Dedifferentiated amniotic fluid mesenchymal stem cell (primary cell): Measurements from ENCODE around the gene IL15RA.
"Not testable (repeated sequence)": the region's sequence is repeated elsewhere in the genome, so short reads cannot be mapped to it uniquely, and the experiment has no call there.

Source experiments
- DNase-seq: peaks from one replicate; pipeline ENCODE4 v3.0.0-alpha.2; 2016; ENCODE audit errors: extremely low spot score

The IL15RA gene

GRCh38 chr10:6005856-6006395, 28.6 kb upstream of the IL15RA start:
- DNase-seq = no peak

DNA sequence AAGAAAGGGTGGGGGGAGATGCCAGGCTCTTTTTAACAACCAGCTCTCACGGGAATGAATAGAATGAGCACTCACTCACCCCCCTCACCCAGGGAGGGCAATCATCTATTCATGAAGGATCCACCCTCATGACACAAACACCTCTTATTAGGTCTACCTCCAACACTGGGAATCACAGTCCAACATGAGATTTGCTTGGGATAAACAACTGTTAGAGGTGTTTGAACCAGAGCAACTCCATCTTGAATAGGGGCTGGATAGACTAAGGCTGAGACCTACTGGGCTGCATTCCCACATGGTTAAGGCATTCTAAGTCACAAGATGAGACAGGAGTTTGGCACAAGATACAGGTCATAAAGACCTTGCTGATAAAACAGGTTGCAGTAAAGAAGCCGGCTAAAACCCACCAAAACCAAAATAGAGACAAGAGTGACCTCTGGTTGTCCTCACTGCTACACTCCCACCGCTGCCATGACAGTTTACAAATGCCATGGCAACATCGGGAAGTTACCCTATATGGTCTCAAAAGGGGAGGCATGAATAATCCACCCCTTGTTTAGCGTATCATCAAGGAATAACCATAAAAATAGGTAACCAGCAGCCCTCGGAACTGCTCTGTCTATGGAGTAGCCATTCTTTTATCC, 27.9 kb upstream of the IL15RA start:
- DNase-seq = not testable (repeated sequence)

DNA sequence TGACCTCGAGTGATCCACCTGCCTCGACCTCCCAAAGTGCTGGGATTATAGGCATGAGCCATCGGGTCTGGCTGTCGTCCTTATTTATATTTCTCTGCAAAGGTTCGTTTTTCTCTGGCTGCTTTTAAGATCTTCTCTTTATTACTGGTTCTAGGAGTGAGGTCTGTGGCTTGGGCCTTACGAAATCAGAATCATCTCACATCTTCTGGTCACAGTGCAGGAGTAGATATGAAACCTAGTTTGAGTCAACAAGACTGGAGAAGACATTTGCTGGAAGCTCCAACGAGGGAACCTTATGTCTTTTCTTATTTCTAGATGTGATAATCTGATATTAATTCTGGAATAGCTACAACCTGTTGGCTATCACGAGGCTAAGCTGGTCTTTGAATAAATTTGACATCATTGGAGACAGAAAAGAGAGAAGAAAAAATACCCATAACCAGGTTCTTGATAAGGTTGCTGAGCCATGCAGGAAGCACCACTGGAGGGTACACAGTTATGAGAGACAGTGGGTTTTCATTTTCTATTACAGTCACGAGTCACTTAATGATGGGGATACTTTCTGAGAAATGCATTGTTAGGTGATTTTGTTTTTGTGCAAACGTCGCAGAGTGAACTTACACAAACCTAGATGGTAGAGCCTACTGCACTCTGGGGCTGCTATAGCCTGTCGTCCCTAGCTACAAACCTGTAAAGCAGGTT, 25.6 kb upstream of the IL15RA start:
- DNase-seq = no peak

DNA sequence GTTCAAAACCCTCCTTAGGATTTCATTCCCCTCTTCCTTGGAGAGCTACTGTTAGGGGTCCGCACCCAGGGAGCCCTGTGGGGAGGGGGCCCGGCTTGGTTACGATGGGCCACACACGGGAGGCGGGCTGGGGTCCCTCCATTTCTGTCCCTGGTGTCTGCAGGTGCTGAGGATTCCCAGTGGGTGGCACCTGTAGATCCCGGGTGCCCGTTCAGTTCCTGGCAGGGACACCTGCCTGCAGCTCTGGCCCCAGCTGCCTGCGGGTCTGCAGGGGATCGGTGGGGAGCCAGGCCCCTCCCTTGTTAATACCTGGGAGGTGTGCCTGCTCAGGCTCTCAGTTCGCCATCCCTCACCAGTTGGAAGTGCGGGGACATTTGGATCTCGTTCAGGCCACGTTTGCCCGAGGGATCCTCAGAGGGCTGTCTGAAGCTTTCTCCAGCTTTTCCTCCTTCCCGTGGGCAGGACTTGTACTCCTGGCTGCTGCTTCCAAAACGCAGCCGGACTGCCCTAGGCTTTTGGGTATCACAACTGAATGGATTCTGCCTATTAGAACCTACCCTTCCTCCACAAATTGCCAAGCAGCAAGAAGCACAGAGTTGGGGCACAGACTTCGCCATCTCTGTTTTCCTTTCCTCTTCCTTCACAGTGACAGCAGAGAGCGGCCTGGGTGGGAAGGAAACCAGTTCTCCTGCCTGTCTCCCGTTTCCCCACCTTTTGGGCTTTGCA, 22.3 kb upstream of the IL15RA start:
- DNase-seq = no peak

GRCh38 chr10:5996696-5997095, 19.4 kb upstream of the IL15RA start:
- no peak for DNase-seq

DNA sequence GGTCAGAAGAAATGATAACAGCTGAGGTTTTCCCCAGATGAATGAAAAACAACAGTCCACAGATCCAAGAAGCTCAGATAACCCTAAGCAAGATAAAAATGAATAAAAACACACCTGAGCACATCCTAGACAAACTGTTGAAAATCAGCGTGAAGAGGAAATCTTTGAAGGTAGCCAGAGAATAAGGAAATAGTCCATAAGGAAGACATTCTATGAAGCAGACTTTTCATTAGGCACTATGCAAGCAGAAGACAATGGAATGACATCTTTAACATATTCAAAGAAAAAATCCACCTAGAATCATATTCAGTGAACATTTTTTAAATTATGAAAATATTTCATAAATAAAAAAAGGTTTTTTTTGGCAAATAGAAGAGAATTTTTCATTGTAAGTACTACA, 15.1 kb upstream of the IL15RA start:
- no peak for DNase-seq

- DNase-seq = no peak
These were observed 14.4 kb upstream of the IL15RA start for GRCh38 chr10:5991708-5992107.

DNA sequence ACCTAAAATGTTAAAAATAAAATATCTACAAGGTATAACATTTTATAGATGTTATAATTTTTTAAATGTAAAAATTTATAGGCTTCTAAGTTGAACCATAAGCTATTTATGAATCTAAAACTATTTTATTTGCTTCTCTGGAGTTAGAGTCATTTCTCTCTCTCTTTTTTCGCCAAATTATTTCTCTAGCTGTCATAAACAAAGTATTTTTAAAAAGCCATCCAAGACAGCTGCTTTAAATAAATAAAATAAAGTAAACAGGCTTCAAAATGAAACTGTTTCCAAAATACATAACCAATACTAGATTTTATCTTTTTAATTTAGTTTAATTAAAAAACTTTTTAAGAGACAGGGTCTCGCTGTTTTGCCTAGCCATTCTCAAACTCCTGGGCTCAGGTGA, 12.4 kb upstream of the IL15RA start:
- DNase-seq = no peak

- no peak for DNase-seq
These were observed 11.1 kb upstream of the IL15RA start for GRCh38 chr10:5988336-5988920.

- DNase-seq = no peak
These were observed 10.4 kb upstream of the IL15RA start for GRCh38 chr10:5987747-5988146.

GRCh38 chr10:5985029-5985428, 7.7 kb upstream of the IL15RA start:
- no peak for DNase-seq

DNA sequence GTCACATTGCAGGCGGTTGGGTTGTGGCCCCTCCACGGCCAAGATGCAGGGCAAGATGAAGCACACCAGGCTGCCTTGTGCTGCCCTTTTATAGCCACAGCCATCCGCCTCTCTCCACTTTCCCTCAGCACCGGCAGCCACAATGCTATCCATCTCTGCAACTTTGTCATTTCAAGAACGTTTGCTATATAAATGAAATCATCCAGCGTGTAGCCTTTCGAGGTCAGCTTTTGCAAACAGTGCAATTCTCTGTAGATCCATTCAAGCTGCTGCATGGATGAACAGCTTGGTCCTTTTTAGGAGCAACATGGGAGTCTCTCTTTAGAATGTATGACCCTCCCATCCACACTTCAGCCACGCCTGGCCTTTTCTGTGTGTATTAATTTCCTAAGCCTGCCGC, 6.4 kb upstream of the IL15RA start:
- no peak for DNase-seq

GRCh38 chr10:5981529-5981928, 4.2 kb upstream of the IL15RA start:
- no peak for DNase-seq

DNA sequence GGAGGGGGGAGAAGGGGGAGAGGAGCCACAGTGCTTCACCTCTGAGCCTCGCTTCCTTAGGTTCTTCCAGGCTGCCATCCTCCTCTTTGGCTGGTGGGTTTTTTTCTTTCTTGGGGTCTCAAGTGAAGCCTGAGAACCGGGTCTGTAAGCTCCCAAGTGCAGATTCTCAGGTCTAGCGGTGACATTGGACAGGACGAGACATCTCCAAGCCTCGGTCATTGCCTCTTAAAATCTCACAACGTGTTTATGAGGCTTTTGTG, 817 bp upstream of the IL15RA start:
- no peak for DNase-seq

- peak; percentile 34 for DNase-seq
These were observed 552 bp downstream of the IL15RA start for GRCh38 chr10:5976512-5977470.

- no peak for DNase-seq
These were observed 1.5 kb downstream of the IL15RA start for GRCh38 chr10:5975641-5976473.

- no peak for DNase-seq
These were observed 4.3 kb downstream of the IL15RA start for GRCh38 chr10:5973069-5973468.

DNA sequence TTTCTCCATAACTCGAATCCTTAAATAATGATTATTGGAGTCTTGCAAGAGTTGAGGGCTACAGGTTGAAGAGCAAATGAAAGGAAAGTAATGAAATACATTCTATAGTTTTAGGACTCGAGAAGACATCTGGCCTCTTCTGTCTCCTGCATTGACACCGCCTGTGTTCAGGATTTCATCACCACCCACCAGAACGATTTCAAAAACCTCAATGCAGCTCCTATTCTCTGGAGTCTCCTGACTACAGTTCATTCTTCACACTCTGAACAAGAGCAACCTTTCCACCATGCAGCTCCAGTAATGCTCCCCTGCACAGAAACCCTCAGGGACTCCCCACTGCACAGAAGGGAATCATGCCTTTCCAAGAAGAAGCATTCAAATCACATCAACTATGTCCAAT, 5.5 kb downstream of the IL15RA start:
- no peak for DNase-seq

DNA sequence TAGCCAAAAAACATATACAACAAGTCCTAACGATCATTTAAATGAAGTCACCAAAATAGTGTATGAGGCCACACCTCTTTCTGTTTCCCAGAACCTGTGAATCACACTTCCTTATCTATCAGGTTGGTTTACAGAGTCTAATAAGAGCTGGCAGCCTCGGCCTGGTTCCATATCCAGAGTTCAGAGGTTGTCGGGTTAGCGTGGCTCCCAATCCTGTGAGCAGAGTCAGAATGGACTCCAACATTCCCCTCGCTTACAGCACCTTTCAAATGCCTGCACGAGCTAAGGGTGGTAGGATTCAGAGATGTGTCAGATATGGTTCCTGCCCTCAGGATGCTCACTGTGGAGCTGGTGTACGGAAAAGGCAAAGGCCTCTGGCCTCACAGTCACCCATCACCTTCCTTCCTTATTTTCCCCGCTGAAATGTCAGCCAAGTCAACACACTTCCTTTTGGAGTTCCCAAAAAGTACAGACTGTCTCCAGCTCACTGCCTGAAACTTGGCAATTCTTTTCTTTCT, 6.0 kb downstream of the IL15RA start:
- DNase-seq = no peak

DNA sequence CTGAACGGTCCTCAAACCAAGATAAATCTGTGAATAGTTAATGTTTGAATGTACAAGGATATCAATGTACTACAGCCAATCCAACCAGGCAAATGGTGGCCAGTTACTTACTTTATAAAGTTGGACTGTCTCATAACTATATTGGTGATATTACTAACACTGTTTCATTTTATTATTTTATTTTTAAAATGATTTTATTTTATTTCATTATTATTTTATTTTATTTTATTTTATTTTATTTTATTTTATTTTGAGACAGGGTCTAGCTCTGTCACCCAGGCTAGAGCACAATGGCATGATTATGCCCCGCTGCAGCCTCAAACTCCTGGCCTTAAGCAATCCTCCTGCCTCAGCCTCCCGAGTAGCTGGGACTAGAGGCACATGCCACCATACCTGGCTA, 6.8 kb downstream of the IL15RA start:
- no peak for DNase-seq
